ENCODE measurements around the gene OVOL1. TPM values are rescaled to one million over a fixed set of nuclear protein-coding genes. Genes with fewer than 3 reads are reported as not detected.
A peak's percentile ranks its signal among the peaks of the same experiment; 100 is the strongest.

The OVOL1 gene
- polyA plus RNA-seq, 3 donors from 2014 or later = not detected

DNA sequence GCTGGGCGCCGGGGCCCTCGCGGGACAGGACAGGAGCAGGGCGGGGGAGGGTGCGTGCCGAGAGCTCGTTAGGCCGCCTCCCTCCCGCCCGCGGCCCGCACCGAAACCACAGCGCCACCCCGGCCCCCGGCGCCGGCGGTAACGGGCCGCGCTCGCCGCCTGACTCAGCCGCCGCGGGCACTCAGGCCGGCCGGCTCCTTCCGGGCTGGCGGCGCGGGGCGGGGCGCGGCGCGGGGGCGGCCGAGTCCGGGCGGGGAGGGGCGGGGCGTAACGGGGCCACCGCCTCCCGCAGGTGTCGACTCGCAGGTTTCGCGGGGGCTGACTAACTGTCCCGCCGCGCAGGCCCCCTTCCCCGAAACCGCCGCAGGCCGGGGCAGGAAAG lies 6.1 kb upstream of the OVOL1 start, which contains the start of gene AP5B1:
TSS of gene AP5B1 (minus strand) at position 207 of the 382 bp plus-strand sequence. CDS start 385 bp downstream, outside the sequence.
- Mint-ChIP-seq H3K9me3 (peaks cover 0 to 2% (median 0%) of the 10 kb centered on the region in 6 donors), H3K27me3 (ENCODE audit: low read depth in 3 of 3) (peaks cover 10 to 13% (median 12%) of the 10 kb centered on the region in 3 donors), H3K27ac (peak within 1 kb of the TSS in 5 of 6 donors; percentile 39 to 85 (median 70)), H3K36me3 (no peaks in the 10 kb centered on the region), H3K4me1 (peaks cover 5 to 10% of the 10 kb centered on the region in 2 donors), H3K4me3 (peak within 1 kb of the TSS; percentile 78 to 88 (median 82))
- DNase-seq = peak; percentile 70 to 74 (median 71)

DNA sequence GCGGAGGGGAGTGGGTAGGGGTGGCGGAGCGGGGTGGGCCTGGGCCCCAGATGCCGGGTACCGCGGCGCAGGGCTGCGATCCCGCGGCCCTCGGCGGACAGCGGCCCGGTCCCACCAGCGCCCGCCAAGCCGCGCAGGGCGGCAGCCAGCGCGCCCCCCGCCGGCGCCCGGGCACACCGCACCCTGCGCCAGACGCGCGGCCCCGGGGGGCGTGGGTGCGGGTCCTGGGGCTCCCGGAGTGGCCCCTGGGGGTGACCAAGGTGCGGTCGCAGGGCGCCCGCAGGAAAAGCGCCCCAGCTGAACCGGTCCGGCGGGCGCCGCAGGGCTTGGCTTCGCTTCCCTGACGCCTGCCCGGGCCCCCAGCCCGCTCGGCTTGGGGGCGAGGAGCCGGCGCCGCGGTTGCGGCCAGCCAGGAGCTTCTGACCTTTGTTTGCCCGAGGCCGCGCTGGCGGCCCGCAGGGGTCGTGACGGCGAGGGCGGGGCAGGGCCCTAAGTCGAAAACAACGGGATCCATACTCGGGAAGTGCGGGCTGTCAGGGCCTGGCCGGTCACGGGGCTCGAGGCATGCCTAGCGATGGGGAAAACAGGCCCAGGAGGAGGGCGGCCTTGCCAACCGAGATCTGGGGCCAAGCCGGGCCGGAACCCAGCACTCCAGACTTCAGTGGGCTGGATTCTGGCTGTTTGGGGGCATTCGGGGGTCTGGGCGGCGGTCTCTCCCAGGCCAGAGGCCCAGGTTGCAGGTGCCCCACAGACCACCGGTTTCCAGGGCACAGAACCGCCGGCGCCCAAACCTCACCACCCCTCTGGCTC lies 5.5 kb upstream of the OVOL1 start:
- Mint-ChIP-seq H3K4me1 (peaks cover 6 to 14% of the 10 kb centered on the region in 2 donors), H3K36me3 (no peaks in the 10 kb centered on the region)

DNA sequence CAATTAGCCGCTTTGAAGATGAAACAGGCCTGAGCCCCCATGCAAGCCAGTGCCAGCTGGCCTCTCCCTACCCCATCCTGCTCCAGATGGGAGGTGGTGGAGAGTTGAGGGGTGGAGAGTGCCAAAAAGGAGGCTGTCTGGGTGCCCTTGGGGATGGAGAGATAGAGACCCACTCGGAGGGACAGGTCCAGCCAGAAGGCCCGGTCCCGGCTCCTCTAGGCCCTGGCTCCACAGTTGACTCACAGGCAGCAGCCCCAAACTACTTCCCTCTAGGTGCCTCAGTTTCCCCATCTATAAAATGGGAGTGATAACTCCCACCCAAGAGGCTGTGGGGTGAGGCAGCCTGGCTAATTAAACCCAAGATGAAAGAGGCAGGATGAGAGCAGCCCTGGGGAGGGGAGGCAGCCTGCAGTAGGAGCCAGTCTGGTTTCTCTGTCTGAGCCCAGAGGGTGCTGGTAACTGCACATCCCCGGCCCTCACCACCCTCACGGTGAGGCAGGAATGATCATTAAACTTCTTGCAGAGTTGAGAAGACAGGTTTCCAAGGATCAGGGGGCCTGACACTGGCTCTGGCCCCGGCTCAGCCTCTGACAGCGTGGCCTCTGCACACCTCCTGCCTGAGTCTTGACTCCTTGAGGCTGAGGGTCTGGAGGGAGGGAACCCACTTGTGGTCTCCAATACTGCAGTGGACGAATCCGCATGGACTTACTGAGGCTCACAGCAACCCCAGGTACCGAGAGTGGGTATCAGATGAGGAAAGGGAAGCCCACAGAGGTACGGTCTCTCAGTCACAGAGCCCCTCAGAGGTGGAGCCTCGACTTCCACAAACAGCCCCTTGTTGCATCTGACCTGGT lies 4.7 kb upstream of the OVOL1 start:
- no peak overlapping the region for H3K27ac Mint-ChIP-seq
- H3K27me3 Mint-ChIP-seq (ENCODE audit: low read depth in 3 of 3) = peaks cover 14 to 16% (median 16%) of the 10 kb centered on the region in 3 donors
- peak overlapping the region; percentile 25 to 67 (median 39) for H3K4me3 Mint-ChIP-seq
- peaks cover 0 to 2% (median 0%) of the 10 kb centered on the region in 6 donors for H3K9me3 Mint-ChIP-seq
- peaks cover 6 to 15% of the 10 kb centered on the region in 2 donors for H3K4me1 Mint-ChIP-seq
- H3K36me3 Mint-ChIP-seq = no peaks in the 10 kb centered on the region
- DNase-seq = no peak

More for the DNA sequence above, 5.5 kb upstream of the OVOL1 start:
- DNase-seq = no peak
- peaks cover 12 to 16% (median 15%) of the 10 kb centered on the region in 3 donors for H3K27me3 Mint-ChIP-seq (ENCODE audit: low read depth in 3 of 3)
- peak overlapping the region in 2 of 5 donors; percentile 26 to 44 for H3K4me3 Mint-ChIP-seq
- no peak overlapping the region for H3K27ac Mint-ChIP-seq
- H3K9me3 Mint-ChIP-seq = peaks cover 0 to 2% (median 0%) of the 10 kb centered on the region in 6 donors

DNA sequence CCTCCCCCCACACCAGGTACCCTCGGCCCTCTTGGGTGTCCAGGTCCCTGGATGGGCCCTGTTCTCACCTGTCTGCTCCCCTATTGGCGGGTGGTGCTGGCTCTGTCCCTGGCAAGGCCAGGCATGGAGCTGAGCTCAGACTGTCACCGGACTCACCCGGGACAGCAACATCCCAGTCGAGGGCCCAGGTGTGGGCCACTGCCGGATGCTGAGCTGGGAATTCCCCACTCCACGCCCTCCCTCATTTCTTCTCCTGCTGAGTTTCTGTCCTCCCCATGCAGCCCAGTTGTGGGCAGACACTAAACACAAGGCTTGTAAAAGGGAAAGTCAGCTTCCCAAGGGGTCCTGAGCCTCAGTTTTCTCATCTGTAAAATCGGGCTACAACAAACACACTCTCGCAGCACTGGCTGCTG lies 4.0 kb upstream of the OVOL1 start:
- no peaks in the 10 kb centered on the region for H3K36me3 Mint-ChIP-seq
- H3K27me3 Mint-ChIP-seq (ENCODE audit: low read depth in 3 of 3) = peaks cover 15 to 17% (median 16%) of the 10 kb centered on the region in 3 donors
- no peak for DNase-seq
- H3K27ac Mint-ChIP-seq = no peak overlapping the region
- H3K4me3 Mint-ChIP-seq = peak overlapping the region; percentile 25 to 67 (median 39)
- peaks cover 7 to 16% of the 10 kb centered on the region in 2 donors for H3K4me1 Mint-ChIP-seq
- peaks cover 0 to 2% (median 0%) of the 10 kb centered on the region in 6 donors for H3K9me3 Mint-ChIP-seq

DNA sequence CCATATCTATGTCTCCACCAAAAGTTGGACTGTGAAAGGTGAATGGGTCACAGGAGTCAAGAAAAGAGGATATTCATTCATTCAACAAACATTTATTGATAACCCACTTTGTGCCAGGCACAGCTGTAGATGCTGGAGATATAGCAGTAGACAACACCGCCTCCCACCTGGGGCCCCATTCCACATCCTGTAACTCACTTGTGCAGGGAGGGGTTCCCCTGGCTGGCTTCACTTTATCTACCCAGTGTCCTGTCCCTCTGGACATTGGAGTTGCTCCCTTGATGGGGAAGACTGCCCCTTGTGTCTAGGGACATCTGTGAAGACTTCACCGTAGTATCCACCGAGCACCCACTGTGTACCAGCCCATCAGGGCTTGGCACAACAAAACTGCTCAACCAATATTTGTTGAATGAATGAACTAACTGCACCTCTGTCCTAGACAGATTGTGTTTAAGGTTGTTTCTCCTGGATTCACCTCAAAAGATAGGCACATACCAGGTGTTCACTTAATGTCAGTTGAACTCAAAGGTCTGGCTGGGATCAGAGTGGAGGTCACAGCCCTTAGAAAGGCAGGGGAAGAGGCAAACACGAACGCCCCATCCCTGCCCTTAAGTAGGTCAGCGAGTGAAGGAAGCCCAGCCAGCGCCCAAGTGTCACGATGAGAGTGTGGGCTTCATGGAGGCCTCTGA lies 1.4 kb upstream of the OVOL1 start:
- DNase-seq = no peak
- H3K9me3 Mint-ChIP-seq = peaks cover 0 to 2% (median 0%) of the 10 kb centered on the region in 6 donors
- peaks cover 15 to 28% (median 22%) of the 10 kb centered on the region in 3 donors for H3K27me3 Mint-ChIP-seq (ENCODE audit: low read depth in 3 of 3)
- peak overlapping the region; percentile 51 to 76 (median 70) for H3K4me3 Mint-ChIP-seq
- no peaks in the 10 kb centered on the region for H3K36me3 Mint-ChIP-seq
- peaks cover 12 to 15% of the 10 kb centered on the region in 2 donors for H3K4me1 Mint-ChIP-seq
- H3K27ac Mint-ChIP-seq = no peak overlapping the region

DNA sequence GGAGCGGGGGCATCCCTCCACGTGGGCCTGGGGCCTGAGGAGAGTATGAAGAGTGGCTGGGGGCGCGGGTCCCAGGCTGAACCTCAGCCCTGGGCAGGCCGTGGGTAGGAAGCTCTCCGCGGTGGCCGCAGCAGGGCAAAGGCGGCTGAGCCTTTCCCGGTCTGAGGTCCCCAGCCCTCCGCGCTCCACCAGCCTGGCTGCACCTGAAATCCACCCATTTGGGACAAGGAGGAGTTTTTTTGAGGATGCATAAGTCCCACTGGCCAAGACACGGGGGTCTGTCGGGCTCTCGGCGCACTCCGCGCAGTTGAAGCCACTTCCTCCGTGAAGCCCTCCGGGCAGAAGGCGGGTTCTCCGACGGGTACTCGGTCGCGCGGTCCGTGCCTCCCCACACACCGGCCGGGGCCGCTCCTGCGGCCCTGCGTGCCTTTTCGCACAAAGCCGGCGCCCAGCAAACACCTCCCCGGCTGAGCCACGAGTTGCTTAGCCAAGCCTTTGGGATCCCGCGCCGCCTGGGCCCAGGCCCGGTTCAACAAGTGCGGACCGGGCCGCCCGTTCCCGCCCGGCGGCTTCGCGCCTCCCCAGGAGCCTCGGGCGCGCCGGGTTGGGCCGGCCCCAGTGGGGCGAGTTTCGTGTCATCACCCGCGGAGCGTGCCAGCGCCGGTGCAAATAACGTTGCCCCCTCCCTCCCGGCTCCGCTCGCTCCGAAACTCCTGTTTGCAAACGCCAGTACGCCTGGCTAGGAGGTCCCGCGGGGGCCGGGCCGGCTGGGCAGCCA lies 666 bp upstream of the OVOL1 start:
- H3K27me3 Mint-ChIP-seq (ENCODE audit: low read depth in 3 of 3) = peaks cover 15 to 30% (median 22%) of the 10 kb centered on the region in 3 donors
- H3K4me3 Mint-ChIP-seq = peak overlapping the region; percentile 18 to 76 (median 70)
- H3K4me1 Mint-ChIP-seq = peaks cover 12 to 20% of the 10 kb centered on the region in 2 donors
- H3K9me3 Mint-ChIP-seq = peaks cover 0 to 2% (median 0%) of the 10 kb centered on the region in 6 donors
- H3K27ac Mint-ChIP-seq = no peak overlapping the region
- peak in 2 of 3 donors; percentile 14 to 18 for DNase-seq
- H3K36me3 Mint-ChIP-seq = no peaks in the 10 kb centered on the region

DNA sequence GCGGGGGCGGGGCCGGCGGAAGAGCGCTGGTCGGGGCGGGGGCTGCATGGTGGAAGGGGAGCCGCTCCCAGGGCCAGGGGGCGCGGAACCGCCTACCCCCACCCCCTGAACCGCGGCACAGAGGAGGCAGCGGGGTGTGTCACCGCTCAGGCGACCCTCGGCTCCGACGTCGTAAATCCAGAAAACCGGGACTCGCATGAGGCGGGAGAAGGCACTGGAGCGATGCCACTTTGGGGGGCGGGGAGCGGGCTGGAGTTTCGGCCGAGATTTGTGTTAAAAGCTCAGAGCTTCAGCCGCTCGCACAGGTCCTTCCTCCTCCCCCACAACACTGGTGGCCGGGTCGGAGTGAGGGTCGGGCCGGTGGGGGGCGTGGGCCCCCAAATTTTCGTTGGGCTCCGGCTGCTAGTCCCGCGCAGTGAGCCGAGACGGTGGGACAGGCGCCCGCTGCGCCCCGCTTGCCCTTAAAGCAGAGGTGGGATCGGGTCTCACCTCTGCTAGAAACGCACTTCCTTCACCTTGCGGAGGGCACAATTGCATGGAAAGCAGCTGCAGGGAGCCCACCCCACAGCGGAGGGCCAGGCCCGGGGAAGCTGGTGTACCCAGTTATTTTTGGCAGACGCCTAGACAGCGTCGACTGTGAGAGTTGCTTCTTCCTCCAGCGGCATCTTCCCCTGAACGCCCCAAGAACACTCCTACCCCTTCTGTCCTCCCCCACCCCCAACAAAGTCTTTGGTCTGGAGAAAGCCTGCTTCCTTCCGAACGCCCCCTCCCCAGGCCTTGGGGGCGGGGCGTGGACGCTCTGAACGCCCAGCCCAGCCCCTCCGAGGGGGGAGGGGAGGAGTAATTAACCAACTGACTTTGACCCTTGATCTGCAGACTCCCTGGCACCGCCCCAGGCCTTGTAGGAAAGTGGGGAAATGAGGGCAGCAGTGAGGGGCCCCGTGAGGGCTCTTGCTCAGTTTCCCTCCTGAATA lies 1.1 kb downstream of the OVOL1 start:
- Mint-ChIP-seq H3K4me1 (peaks cover 24 to 30% of the 10 kb centered on the region in 2 donors), H3K27ac (no peak overlapping the region), H3K36me3 (no peaks in the 10 kb centered on the region), H3K9me3 (no peaks in the 10 kb centered on the region), H3K27me3 (ENCODE audit: low read depth in 3 of 3) (peaks cover 15 to 32% (median 22%) of the 10 kb centered on the region in 3 donors), H3K4me3 (peak overlapping the region; percentile 62 to 86 (median 75))
- DNase-seq = no peak

DNA sequence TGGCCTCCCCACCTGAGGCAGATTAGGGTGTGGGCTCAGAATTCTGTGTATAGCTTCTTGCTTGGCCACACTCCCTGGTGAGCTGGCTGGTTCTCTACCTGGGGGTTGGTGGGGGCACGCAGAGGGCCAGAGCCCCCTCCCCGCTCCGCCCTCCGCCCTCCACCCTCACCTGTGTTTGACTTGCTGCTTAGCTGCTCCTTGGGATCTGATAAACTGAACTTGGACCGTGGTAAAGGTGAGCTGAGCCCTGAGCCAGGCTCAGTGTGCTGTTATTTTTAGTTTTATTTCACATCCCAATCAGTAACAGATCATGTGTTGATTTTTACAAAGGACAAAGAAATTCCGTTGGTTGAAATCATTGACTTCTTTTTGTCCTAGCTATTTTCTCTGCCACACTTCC lies 2.0 kb downstream of the OVOL1 start:
- Mint-ChIP-seq H3K27ac (no peak overlapping the region), H3K9me3 (no peaks in the 10 kb centered on the region), H3K4me3 (peak overlapping the region in 3 of 5 donors; percentile 43 to 65 (median 50)), H3K27me3 (ENCODE audit: low read depth in 3 of 3) (peaks cover 14 to 32% (median 19%) of the 10 kb centered on the region in 3 donors), H3K36me3 (no peaks in the 10 kb centered on the region), H3K4me1 (peaks cover 24 to 30% of the 10 kb centered on the region in 2 donors)
- DNase-seq = no peak

DNA sequence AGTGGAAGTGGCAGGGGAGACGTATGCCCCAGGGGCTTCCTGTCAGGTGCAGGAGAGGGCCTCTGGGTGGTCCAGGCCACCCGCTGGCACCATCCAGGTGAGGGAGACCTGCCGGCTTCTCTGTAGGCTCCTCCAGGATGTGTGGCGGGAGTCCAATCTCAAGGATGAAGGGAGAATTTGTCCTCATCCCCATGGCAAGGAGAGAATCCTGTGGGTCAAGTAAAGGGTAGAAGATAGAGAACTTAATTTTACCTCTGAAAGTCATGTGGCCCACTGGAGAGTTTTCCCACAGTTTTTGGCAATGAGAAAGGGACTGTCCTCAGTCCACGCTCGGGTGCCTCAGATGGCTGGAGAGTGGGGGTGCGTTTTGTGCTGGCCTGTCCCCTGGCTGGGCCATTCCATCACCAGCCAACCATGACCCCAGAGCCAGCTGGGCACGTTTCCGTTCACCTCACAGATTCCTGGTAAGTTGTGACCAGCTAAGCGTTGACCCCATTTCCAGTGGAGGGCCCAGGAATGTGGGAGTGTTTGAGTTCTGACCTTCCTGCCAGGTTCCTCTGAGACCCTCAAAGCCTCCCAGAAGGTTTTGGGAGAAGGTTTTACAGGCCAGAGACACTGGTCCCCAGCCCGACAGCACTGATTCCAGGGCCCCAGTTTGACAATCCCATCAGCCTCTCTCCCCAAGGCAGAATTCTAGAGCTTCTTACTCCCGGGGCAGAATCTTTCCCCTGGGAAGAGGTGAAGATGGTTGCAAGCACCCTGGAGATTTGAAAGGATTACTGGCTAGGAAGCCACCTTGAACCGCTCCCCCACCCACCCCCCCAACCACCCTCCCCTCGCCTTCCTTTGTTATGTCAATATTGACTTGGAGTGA lies 2.6 kb downstream of the OVOL1 start:
- Mint-ChIP-seq H3K9me3 (no peaks in the 10 kb centered on the region), H3K36me3 (no peaks in the 10 kb centered on the region), H3K4me1 (peaks cover 24 to 30% of the 10 kb centered on the region in 2 donors), H3K27me3 (ENCODE audit: low read depth in 3 of 3) (peaks cover 13 to 29% (median 17%) of the 10 kb centered on the region in 3 donors), H3K4me3 (peak overlapping the region in 2 of 5 donors; percentile 50 to 65), H3K27ac (no peak overlapping the region)
- DNase-seq = no peak

DNA sequence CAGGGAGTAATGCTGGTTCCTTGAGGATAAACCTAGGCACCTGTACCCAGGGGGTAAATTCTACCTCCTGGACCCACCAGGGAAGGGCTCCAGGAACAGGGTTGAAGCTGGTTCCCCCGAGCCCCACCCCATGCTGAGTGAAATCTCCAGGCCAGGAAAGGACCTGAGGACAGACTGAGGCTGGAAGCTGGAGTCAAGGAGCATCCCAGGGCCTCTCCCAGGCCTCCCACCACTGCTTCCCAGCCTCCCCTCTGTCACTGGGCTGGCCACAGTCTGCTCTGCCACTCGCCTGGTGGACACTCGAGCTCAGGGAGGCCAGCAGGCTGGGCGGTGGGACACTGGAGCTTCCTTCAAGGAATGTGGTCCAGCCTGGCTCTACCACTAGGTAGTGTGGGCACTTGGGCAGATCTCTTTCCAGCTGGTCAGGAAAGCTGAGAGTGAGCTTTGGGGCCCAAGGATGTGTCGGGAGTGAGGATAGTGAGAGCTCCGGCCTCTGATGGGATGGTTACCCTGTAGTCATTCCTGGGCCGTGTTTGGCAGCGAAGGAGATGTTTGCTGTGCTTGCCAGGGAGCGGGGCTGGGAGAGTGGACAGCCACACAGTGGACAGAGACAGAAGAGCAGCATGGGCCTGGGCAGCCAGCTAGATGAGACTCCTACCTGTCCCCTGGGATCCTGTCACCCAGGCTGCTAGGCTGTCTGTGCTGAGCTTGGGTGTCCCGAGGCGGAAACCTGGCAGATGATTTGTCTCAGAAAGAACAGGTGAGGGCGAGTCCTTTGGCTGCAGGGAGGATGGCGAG lies 3.4 kb downstream of the OVOL1 start:
- H3K27ac Mint-ChIP-seq = peak overlapping the region in 1 of 6 donors; percentile 44
- H3K4me3 Mint-ChIP-seq = peak overlapping the region in 1 of 5 donors; percentile 53
- H3K4me1 Mint-ChIP-seq = peaks cover 23 to 30% of the 10 kb centered on the region in 2 donors
- H3K36me3 Mint-ChIP-seq = no peaks in the 10 kb centered on the region
- H3K27me3 Mint-ChIP-seq (ENCODE audit: low read depth in 3 of 3) = peaks cover 13 to 27% (median 16%) of the 10 kb centered on the region in 3 donors
- DNase-seq = no peak
- H3K9me3 Mint-ChIP-seq = no peaks in the 10 kb centered on the region
